HEK293 (cell line): ENCODE results near the gene PPFIA4.

Experiments used
- CTCF ChIA-PET: fragments of 350-600 bp; formaldehyde crosslinking; extraction: SDS; loops from one replicate; lab custom pipeline; 2021; ENCODE audit warnings: antibody characterized with exemption; lab: Yijun Ruan, JAX
- POLR2A ChIA-PET: fragments of 300-600 bp; formaldehyde crosslinking; extraction: SDS; loops from one replicate; lab custom pipeline; 2020; ENCODE audit warnings: antibody characterized with exemption, inconsistent platforms; lab: Yijun Ruan, JAX
- H3K27ac ChIP-seq: fragments of 200-500 bp; sonication (Bioruptor generic); 2 replicates; pipeline ENCODE4 v1.5.1; 2014; ENCODE audit warnings: low read depth, low read length, control low read depth, inconsistent platforms; ENCODE audit errors: extremely low read depth
- H3K36me3 ChIP-seq, 2 experiments: fragments of 200-500 bp in 1 of 2; sonication (Bioruptor generic) in 1 of 2; 1 replicate in 1 of 2; 2 replicates in 1 of 2; pipeline ENCODE4 v1.5.1; 2014 to 2017; ENCODE audit warnings: inconsistent platforms in 2 of 2, low read length in 2 of 2; ENCODE audit not compliant: control insufficient read depth in 2 of 2, insufficient read depth in 1 of 2
- H3K4me1 ChIP-seq: fragments of 200-500 bp; sonication (Bioruptor generic); 2 replicates; pipeline ENCODE4 v1.5.1; 2014; ENCODE audit warnings: mild to moderate bottlenecking, low read length, inconsistent platforms; ENCODE audit not compliant: control insufficient read depth, insufficient read depth
- H3K4me3 ChIP-seq: 2 replicates; pipeline ENCODE4 v1.5.1; 2011; ENCODE audit warnings: low read depth, mild to moderate bottlenecking, control low read depth, low read length, moderate library complexity
- H3K9me3 ChIP-seq: fragments of 200-500 bp; sonication (Bioruptor generic); 2 replicates; pipeline ENCODE4 v1.5.1; 2014; ENCODE audit warnings: low read depth, low read length, inconsistent platforms; ENCODE audit not compliant: control insufficient read depth, insufficient read depth
- GLIS2 ChIP-seq: fragments of 450-650 bp; formaldehyde crosslinking; IDR thresholded peaks from 2 replicates; pipeline ENCODE4 v1.5.1; 2016; ENCODE audit warnings: missing biosample characterization, missing genetic modification characterization
- MEIS1 ChIP-seq: sonication (generic); formaldehyde crosslinking; IDR thresholded peaks from 2 replicates; pipeline ENCODE4 v1.8.1; 2022; ENCODE audit warnings: missing genetic modification reagents, mild to moderate bottlenecking, borderline replicate concordance
- ZFP37 ChIP-seq: fragments of 450-650 bp; formaldehyde crosslinking; IDR thresholded peaks from 2 replicates; pipeline ENCODE4 v1.5.1; 2016; ENCODE audit warnings: missing biosample characterization, missing genetic modification characterization
- ZNF16 ChIP-seq: fragments of 450-650 bp; formaldehyde crosslinking; IDR thresholded peaks from 2 replicates; pipeline ENCODE4 v1.5.1; 2016; ENCODE audit warnings: low read depth, missing biosample characterization, missing genetic modification characterization
- ZNF2 ChIP-seq: fragments of 450-650 bp; formaldehyde crosslinking; IDR thresholded peaks from 2 replicates; pipeline ENCODE4 v1.5.1; 2016; ENCODE audit warnings: missing biosample characterization, missing genetic modification characterization
- ZNF221 ChIP-seq: fragments of 450-650 bp; formaldehyde crosslinking; IDR thresholded peaks from 2 replicates; pipeline ENCODE4 v1.5.1; 2017; ENCODE audit warnings: missing biosample characterization, missing genetic modification characterization, borderline replicate concordance
- ZNF571 ChIP-seq: fragments of 450-650 bp; formaldehyde crosslinking; IDR thresholded peaks from 2 replicates; pipeline ENCODE4 v1.5.0; 2017; ENCODE audit warnings: missing biosample characterization, missing genetic modification characterization
- ZNF654 ChIP-seq: fragments of 450-650 bp; formaldehyde crosslinking; IDR thresholded peaks from 2 replicates; pipeline ENCODE4 v1.5.1; 2016; ENCODE audit warnings: low read depth, missing biosample characterization, missing genetic modification characterization
- ZNF660 ChIP-seq: fragments of 450-650 bp; IDR thresholded peaks from 2 replicates; pipeline ENCODE4 v1.5.1; 2018; ENCODE audit warnings: missing biosample characterization, mild to moderate bottlenecking, missing genetic modification characterization
- ZNF701 ChIP-seq: fragments of 450-650 bp; formaldehyde crosslinking; IDR thresholded peaks from 2 replicates; pipeline ENCODE4 v1.5.1; 2016; ENCODE audit warnings: missing biosample characterization, missing genetic modification characterization
- ZNF768 ChIP-seq: fragments of 450-650 bp; formaldehyde crosslinking; IDR thresholded peaks from 2 replicates; pipeline ENCODE4 v1.5.1; 2018; ENCODE audit warnings: missing biosample characterization, mild to moderate bottlenecking, missing genetic modification characterization
- TF ChIP-seq, protein P1 (sequence below): fragments of 450-650 bp; formaldehyde crosslinking; IDR thresholded peaks from 2 replicates; pipeline ENCODE4 v1.5.1; 2016; ENCODE audit warnings: missing biosample characterization, missing genetic modification characterization
- TF ChIP-seq, protein P2 (sequence below): fragments of 450-650 bp; formaldehyde crosslinking; IDR thresholded peaks from 2 replicates; pipeline ENCODE4 v1.5.1; 2016; ENCODE audit warnings: missing biosample characterization, missing genetic modification characterization
- TF ChIP-seq, protein P3 (sequence below): fragments of 450-650 bp; formaldehyde crosslinking; IDR thresholded peaks from 2 replicates; pipeline ENCODE4 v1.5.1; 2016; ENCODE audit warnings: missing biosample characterization, missing genetic modification characterization, borderline replicate concordance
- TF ChIP-seq, protein P4 (sequence below): fragments of 450-650 bp; IDR thresholded peaks from 2 replicates; pipeline ENCODE4 v1.5.1; 2018; ENCODE audit warnings: missing biosample characterization, missing genetic modification characterization
- TF ChIP-seq, protein P5 (sequence below): fragments of 450-650 bp; formaldehyde crosslinking; IDR thresholded peaks from 2 replicates; pipeline ENCODE4 v1.5.1; 2017; ENCODE audit warnings: missing biosample characterization, missing genetic modification characterization
- TF ChIP-seq, protein P6 (sequence below): fragments of 450-650 bp; formaldehyde crosslinking; IDR thresholded peaks from 2 replicates; pipeline ENCODE4 v1.5.1; 2016; ENCODE audit warnings: missing biosample characterization, missing genetic modification characterization

Gene PPFIA4

DNA sequence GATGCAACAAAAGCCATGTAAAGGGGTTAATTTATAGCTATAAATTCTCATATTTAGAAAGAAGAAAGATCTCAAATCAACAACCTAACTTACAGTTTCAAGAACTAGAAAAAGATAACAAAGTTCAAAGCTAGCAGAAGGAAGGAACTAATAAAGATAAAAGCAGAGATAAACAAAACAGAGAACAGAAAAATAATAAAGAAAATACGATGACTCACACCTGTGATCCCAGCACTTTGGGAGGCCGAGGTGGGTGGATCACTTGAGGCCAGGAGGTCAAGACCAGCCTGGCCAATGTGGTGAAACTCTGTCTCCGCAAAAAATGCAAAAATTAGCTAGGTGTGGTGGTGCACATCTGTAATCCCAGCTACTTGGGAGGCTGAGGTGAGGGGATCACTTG lies 31.5 kb upstream of the PPFIA4 start:
- no peak overlapping the region for H3K27ac ChIP-seq
- TF ChIP-seq ZFP37 = no peak
- TF ChIP-seq, protein P1, sequence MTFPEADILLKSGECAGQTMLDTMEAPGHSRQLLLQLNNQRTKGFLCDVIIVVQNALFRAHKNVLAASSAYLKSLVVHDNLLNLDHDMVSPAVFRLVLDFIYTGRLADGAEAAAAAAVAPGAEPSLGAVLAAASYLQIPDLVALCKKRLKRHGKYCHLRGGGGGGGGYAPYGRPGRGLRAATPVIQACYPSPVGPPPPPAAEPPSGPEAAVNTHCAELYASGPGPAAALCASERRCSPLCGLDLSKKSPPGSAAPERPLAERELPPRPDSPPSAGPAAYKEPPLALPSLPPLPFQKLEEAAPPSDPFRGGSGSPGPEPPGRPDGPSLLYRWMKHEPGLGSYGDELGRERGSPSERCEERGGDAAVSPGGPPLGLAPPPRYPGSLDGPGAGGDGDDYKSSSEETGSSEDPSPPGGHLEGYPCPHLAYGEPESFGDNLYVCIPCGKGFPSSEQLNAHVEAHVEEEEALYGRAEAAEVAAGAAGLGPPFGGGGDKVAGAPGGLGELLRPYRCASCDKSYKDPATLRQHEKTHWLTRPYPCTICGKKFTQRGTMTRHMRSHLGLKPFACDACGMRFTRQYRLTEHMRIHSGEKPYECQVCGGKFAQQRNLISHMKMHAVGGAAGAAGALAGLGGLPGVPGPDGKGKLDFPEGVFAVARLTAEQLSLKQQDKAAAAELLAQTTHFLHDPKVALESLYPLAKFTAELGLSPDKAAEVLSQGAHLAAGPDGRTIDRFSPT (tag by site-specific recombination) = no peak
- H3K36me3 ChIP-seq = no peaks in the 10 kb centered on the region
- ChIA-PET POLR2A (interaction anchor here (1.0 kb wide), 1 partner anchor 12 kb away, joined by 3 read pairs; the partner anchor contains the start of gene TMEM183A), CTCF (interaction anchor here (0.6 to 1.0 kb wide), 2 partner anchors 27 to 273 kb away, joined by 3 read pairs; no protein-coding TSS in a partner anchor)
- H3K4me1 ChIP-seq = no peaks in the 10 kb centered on the region
- no peak overlapping the region for H3K4me3 ChIP-seq
- H3K9me3 ChIP-seq = no peaks in the 10 kb centered on the region

DNA sequence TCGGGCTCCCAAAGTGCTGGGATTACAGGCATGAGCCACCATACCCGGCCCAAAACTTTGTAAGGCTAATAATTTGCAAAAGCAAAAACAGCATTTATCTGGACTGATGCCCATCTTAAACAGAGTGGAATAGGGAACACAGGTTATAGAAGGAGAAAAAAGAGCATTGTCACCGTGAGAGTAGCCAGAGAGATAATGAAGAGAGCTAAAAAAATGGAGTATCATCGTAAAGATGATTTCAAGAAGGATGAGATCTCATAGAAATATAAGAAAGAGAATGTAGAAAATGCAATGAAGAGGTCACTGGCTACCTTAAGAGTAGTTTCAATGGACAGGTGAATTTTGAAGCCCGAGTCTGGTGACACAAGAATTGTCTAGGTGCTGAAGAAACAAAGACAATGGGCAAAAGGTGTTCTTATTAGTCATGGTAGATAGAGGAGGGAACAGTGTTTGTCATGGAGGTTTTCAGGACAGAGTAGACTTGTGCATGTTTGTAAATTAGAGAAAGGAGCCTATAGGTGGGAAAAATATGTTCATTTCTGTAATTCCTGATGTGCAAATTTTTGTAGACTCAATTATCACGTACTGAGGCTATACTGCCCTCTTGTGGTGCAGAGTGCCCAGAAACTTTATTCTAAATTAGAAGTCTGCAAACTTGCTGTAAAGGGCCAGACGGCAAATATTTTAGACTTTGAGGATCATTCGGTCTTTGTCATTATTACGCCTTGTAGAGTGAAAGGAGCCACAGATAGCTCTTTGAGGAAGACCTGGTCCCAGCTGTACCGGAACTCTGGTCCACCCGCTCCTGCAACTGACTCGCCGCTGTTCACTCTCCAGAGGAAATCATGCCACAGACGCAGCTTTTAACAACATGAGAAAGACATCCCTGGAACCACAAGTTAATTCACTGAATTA lies 27.2 kb upstream of the PPFIA4 start:
- CTCF ChIA-PET = interaction anchor here (0.5 to 4.6 kb wide), 37 partner anchors 9 to 1241 kb away, joined by 3 to 30 read pairs (median 4); no protein-coding TSS in a partner anchor

More for the DNA sequence above, 27.2 kb upstream of the PPFIA4 start:
- H3K4me3 ChIP-seq = no peak overlapping the region
- H3K4me1 ChIP-seq = no peaks in the 10 kb centered on the region
- H3K27ac ChIP-seq = no peak overlapping the region
- peak; percentile 92 for TF ChIP-seq ZNF654 (tag by site-specific recombination)
- 0 out of 2 replicates have a peak, but pooled peaks have one; percentile 41 for TF ChIP-seq ZNF660
- no peak for TF ChIP-seq GLIS2 (tag by site-specific recombination)
- TF ChIP-seq ZNF571 (tag by site-specific recombination) = no peak
- no peak for TF ChIP-seq MEIS1 (CRISPR knock-in tag)
- TF ChIP-seq, protein P2, sequence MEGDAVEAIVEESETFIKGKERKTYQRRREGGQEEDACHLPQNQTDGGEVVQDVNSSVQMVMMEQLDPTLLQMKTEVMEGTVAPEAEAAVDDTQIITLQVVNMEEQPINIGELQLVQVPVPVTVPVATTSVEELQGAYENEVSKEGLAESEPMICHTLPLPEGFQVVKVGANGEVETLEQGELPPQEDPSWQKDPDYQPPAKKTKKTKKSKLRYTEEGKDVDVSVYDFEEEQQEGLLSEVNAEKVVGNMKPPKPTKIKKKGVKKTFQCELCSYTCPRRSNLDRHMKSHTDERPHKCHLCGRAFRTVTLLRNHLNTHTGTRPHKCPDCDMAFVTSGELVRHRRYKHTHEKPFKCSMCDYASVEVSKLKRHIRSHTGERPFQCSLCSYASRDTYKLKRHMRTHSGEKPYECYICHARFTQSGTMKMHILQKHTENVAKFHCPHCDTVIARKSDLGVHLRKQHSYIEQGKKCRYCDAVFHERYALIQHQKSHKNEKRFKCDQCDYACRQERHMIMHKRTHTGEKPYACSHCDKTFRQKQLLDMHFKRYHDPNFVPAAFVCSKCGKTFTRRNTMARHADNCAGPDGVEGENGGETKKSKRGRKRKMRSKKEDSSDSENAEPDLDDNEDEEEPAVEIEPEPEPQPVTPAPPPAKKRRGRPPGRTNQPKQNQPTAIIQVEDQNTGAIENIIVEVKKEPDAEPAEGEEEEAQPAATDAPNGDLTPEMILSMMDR (tag by site-specific recombination) = peak; percentile 48
- no peak for TF ChIP-seq ZNF701 (tag by site-specific recombination)
- 0 out of 2 replicates have a peak, but pooled peaks have one; percentile 38 for TF ChIP-seq ZNF2 (tag by site-specific recombination)
- TF ChIP-seq, protein P3, sequence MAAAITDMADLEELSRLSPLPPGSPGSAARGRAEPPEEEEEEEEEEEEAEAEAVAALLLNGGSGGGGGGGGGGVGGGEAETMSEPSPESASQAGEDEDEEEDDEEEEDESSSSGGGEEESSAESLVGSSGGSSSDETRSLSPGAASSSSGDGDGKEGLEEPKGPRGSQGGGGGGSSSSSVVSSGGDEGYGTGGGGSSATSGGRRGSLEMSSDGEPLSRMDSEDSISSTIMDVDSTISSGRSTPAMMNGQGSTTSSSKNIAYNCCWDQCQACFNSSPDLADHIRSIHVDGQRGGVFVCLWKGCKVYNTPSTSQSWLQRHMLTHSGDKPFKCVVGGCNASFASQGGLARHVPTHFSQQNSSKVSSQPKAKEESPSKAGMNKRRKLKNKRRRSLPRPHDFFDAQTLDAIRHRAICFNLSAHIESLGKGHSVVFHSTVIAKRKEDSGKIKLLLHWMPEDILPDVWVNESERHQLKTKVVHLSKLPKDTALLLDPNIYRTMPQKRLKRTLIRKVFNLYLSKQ (tag by site-specific recombination) = no peak
- no peak for TF ChIP-seq ZNF16 (tag by site-specific recombination)
- TF ChIP-seq ZNF768 (tag by site-specific recombination) = no peak
- TF ChIP-seq, protein P4, sequence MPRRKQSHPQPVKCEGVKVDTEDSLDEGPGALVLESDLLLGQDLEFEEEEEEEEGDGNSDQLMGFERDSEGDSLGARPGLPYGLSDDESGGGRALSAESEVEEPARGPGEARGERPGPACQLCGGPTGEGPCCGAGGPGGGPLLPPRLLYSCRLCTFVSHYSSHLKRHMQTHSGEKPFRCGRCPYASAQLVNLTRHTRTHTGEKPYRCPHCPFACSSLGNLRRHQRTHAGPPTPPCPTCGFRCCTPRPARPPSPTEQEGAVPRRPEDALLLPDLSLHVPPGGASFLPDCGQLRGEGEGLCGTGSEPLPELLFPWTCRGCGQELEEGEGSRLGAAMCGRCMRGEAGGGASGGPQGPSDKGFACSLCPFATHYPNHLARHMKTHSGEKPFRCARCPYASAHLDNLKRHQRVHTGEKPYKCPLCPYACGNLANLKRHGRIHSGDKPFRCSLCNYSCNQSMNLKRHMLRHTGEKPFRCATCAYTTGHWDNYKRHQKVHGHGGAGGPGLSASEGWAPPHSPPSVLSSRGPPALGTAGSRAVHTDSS (tag by site-specific recombination) = no peak
- TF ChIP-seq, protein P5, sequence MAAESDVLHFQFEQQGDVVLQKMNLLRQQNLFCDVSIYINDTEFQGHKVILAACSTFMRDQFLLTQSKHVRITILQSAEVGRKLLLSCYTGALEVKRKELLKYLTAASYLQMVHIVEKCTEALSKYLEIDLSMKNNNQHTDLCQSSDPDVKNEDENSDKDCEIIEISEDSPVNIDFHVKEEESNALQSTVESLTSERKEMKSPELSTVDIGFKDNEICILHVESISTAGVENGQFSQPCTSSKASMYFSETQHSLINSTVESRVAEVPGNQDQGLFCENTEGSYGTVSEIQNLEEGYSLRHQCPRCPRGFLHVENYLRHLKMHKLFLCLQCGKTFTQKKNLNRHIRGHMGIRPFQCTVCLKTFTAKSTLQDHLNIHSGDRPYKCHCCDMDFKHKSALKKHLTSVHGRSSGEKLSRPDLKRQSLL (tag by site-specific recombination) = no peak
- no peak for TF ChIP-seq ZNF221 (tag by site-specific recombination)
- TF ChIP-seq, protein P6, sequence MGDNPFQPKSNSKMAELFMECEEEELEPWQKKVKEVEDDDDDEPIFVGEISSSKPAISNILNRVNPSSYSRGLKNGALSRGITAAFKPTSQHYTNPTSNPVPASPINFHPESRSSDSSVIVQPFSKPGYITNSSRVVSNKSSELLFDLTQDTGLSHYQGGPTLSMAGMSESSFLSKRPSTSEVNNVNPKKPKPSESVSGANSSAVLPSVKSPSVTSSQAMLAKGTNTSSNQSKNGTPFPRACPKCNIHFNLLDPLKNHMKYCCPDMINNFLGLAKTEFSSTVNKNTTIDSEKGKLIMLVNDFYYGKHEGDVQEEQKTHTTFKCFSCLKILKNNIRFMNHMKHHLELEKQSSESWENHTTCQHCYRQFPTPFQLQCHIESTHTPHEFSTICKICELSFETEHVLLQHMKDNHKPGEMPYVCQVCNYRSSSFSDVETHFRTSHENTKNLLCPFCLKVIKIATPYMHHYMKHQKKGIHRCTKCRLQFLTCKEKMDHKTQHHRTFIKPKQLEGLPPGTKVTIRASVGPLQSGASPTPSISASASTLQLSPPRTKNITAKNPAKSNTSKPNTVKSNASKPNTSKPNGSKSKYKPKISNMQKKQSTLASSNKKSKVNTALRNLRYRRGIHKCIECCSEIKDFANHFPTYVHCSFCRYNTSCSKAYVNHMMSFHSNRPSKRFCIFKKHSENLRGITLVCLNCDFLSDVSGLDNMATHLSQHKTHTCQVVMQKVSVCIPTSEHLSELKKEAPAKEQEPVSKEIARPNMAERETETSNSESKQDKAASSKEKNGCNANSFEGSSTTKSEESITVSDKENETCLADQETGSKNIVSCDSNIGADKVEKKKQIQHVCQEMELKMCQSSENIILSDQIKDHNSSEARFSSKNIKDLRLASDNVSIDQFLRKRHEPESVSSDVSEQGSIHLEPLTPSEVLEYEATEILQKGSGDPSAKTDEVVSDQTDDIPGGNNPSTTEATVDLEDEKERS = no peak
- H3K9me3 ChIP-seq = no peaks in the 10 kb centered on the region
- no peaks in the 10 kb centered on the region for H3K36me3 ChIP-seq
- POLR2A ChIA-PET = interaction anchor here (0.9 kb wide), 1 partner anchor 72 kb away, joined by 3 read pairs; the partner anchor contains the start of gene KLHL12
